Ascending aorta (tissue), 2 donors: ENCODE measurements around the gene EBF3. TPM values are rescaled to one million over a fixed set of nuclear protein-coding genes. Genes with fewer than 3 reads are reported as not detected.

Experiments
- DNase-seq, 2 donors: peaks; one replicate each; pipeline ENCODE4 v3.0.0-alpha.2; 2019; ENCODE audit warnings: low spot score in 2 of 2
- H3K27ac ChIP-seq, 2 donors: fragments of 200-600 bp; sonication (generic); one replicate each; pipeline ENCODE4 v1.5.1; 2016 to 2017; ENCODE audit warnings: mild to moderate bottlenecking in 1 of 2
- H3K27me3 ChIP-seq: fragments of 200-600 bp; sonication (generic); one replicate; pipeline ENCODE4 v1.5.1; 2017
- H3K36me3 ChIP-seq, 2 donors: fragments of 200-600 bp; sonication (generic); one replicate each; pipeline ENCODE4 v1.5.1; 2016
- H3K4me1 ChIP-seq, 2 donors: fragments of 200-600 bp; sonication (generic); one replicate each; pipeline ENCODE4 v1.5.1; 2016 to 2017; ENCODE audit warnings: mild to moderate bottlenecking in 1 of 2
- H3K4me3 ChIP-seq, 2 donors: fragments of 200-600 bp; sonication (generic); one replicate each; pipeline ENCODE4 v1.5.1; 2016 to 2017; ENCODE audit warnings: mild to moderate bottlenecking in 1 of 2
- H3K9me3 ChIP-seq, 2 donors: fragments of 200-600 bp; sonication (generic); one replicate each; pipeline ENCODE4 v1.5.1; 2016
- intact Hi-C: fragments of 100-400 bp; cut with DNase I; formaldehyde crosslinking; loops from one replicate; pipeline ENCODE4 v1.15.1; 2023
- total RNA-seq: library from RNA; depleted of rRNA; stranded (reverse); fragments of >200 nt; gene quantifications from one replicate; pipeline ENCODE4 v1.1.0, GENCODE V29; 2016
- TF ChIP-seq, protein P1 (sequence below), 3 experiments: fragments of 200-600 bp in 2 of 3; fragments of 450-650 bp in 1 of 3; sonication (generic) in 2 of 3; IDR thresholded peaks; one replicate each; pipeline ENCODE4 v1.5.1; 2016 to 2019; ENCODE audit warnings: antibody characterized with exemption in 3 of 3, mild to moderate bottlenecking in 1 of 3, moderate library complexity in 1 of 3

EBF3 gene
- total RNA-seq, 1 donor from 2014 or later: 20.2 TPM

DNA sequence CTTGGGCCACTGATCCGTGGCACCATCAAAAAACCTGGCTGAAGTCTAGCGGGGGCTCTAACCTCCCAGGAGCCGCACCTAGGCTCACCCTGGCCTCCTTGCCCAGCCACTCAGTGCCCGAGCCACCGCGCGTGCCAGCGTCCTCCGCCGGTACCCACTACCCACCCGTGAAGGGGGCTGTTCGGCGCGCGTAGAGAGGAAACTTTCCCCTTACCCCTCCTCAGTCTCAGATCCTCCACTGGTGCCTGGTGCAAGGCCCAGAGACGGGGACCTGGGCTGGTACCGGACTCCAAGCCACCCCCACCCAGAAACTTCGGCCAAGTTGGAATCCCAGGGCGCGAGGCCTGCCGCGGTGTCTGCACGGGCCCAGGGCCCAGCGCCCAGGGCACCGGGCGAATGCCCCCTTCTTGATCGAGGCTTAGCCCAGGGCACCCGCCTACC lies 3.5 kb upstream of the EBF3 start:
- Histone ChIP-seq H3K27ac (no peak overlapping the region), H3K4me3 (no peak overlapping the region), H3K27me3 (peaks cover 56% of the 10 kb centered on the region), H3K4me1 (peaks cover 16 to 26% of the 10 kb centered on the region in 2 donors), H3K36me3 (no peaks in the 10 kb centered on the region), H3K9me3 (no peaks in the 10 kb centered on the region)
- no peak for DNase-seq
- intact Hi-C loops: no loop called here
- TF ChIP-seq, protein P1, sequence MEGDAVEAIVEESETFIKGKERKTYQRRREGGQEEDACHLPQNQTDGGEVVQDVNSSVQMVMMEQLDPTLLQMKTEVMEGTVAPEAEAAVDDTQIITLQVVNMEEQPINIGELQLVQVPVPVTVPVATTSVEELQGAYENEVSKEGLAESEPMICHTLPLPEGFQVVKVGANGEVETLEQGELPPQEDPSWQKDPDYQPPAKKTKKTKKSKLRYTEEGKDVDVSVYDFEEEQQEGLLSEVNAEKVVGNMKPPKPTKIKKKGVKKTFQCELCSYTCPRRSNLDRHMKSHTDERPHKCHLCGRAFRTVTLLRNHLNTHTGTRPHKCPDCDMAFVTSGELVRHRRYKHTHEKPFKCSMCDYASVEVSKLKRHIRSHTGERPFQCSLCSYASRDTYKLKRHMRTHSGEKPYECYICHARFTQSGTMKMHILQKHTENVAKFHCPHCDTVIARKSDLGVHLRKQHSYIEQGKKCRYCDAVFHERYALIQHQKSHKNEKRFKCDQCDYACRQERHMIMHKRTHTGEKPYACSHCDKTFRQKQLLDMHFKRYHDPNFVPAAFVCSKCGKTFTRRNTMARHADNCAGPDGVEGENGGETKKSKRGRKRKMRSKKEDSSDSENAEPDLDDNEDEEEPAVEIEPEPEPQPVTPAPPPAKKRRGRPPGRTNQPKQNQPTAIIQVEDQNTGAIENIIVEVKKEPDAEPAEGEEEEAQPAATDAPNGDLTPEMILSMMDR (IDR thresholded peaks at IDR 0.05): no peak

DNA sequence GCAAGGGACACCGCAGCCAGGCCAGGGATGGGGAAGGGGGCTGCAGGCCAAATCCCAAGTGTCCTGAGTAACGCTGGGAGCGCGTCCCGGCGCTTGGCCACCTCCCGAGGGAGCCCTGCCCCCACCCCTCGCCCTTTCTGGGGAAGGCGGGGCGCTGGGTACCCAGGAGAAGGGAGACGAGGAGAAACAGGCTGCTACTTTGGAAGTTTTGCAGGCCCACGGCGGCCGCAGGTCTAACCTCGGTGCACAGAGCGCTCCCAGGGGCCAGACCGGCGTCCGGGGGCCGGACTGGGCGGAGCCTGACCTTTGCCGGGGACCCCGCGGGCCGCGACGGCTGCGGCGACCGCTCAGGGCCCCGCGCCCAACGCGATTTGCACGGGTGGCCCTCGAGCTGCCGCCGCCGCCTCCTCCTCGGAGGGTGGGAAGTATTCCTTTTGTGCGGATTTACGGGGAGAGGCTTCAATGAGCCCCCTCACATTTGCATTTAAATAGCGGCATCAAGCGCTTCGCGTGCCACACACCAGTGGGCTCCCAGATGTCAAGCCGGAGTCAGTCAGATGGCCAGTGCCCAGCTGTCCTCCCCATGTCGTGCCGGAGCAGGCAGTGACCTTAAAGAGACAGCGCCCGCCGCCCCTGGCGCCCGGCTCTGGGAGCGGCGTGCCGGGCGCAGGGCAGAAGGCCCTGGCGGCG lies 3.0 kb upstream of the EBF3 start:
- no peaks in the 10 kb centered on the region for H3K9me3 ChIP-seq
- no peaks in the 10 kb centered on the region for H3K36me3 ChIP-seq
- TF ChIP-seq, protein P1 (IDR thresholded peaks at IDR 0.05): no peak
- peaks cover 13 to 21% of the 10 kb centered on the region in 2 donors for H3K4me1 ChIP-seq
- H3K4me3 ChIP-seq: no peak overlapping the region
- intact Hi-C loops: no loop called here
- peaks cover 52% of the 10 kb centered on the region for H3K27me3 ChIP-seq
- H3K27ac ChIP-seq: no peak overlapping the region
- DNase-seq: no peak

DNA sequence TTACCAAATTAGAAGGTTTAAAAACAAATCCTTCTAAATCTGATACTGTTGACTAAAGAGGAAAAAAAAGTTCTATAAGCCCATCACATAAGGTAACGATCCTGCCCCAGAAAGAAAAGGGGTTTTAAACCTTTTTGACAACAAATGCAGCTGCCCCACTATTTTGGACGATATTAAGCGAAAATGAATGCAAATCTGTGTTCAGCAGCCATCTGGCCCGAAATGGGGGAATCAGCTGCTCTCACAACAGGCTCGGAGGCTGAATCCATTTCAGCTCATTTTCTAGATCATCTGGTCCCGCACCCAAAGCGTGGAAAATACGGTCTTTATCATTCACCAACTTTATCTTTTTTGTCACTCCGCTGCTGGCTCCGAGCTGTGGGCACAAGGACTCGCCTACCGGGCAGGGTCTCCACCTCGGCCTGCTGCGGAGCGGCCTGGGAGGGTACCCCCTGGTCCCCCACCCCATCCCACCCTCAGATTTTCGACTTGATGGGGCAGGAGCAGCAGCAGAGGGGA lies 2.4 kb upstream of the EBF3 start:
- DNase-seq: no peak

DNA sequence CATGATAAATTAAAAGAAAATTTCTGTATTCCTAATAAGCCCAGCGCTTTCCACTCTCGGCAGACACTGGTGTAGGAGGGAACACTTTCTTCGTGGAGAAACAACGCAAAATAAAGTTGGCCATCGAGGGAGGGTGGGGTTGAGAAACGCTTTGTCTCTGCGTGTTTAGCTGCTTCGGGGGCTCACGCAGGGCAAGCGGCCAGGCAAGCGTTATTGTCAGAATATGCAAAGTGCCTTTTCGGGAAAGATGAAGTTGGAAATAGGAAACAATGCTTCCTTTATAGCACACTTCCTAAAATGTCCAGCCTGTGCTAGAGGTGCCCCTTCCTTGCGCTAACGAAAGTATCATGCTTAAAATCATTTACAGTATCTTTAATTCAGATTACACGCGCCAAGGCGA lies 1.9 kb upstream of the EBF3 start:
- intact Hi-C loops: loop anchor here (2.0 kb wide), 1 partner anchor 145 kb away; the partner anchor contains the start of gene C10orf143
- no peaks in the 10 kb centered on the region for H3K9me3 ChIP-seq
- peaks cover 10 to 17% of the 10 kb centered on the region in 2 donors for H3K4me1 ChIP-seq
- no peak for DNase-seq
- H3K27ac ChIP-seq: no peak overlapping the region
- peaks cover 48% of the 10 kb centered on the region for H3K27me3 ChIP-seq
- TF ChIP-seq, protein P1 (IDR thresholded peaks at IDR 0.05): no peak
- H3K4me3 ChIP-seq: no peak overlapping the region
- H3K36me3 ChIP-seq: no peaks in the 10 kb centered on the region

More for the DNA sequence above, 2.4 kb upstream of the EBF3 start:
- intact Hi-C loops: no loop called here
- no peak overlapping the region for H3K27ac ChIP-seq
- no peaks in the 10 kb centered on the region for H3K36me3 ChIP-seq
- TF ChIP-seq, protein P1 (IDR thresholded peaks at IDR 0.05): no peak
- H3K9me3 ChIP-seq: no peaks in the 10 kb centered on the region
- no peak overlapping the region for H3K4me3 ChIP-seq
- peaks cover 13 to 20% of the 10 kb centered on the region in 2 donors for H3K4me1 ChIP-seq
- peaks cover 52% of the 10 kb centered on the region for H3K27me3 ChIP-seq

DNA sequence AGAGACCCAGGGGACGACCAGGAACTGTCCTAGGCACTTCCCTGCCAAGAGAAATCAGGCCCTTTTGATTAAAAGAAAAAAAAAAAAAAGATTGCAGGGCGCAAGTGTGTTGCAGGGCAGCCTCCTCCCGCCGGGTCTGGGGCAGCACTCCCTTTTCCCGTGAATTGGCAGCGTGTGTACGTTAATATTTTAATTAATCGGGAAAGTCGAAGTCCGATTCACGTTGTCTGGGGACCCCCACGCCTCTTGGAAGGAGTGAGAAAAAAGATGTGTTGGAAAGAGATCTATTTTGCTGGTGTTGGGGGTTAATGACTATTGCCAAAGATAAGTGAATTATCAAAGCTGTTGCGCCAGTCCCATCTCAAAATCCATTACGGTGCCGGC lies 1.3 kb upstream of the EBF3 start:
- Histone ChIP-seq H3K9me3 (no peaks in the 10 kb centered on the region), H3K4me1 (peaks cover 10 to 12% of the 10 kb centered on the region in 2 donors), H3K27ac (no peak overlapping the region), H3K36me3 (no peaks in the 10 kb centered on the region), H3K27me3 (peaks cover 48% of the 10 kb centered on the region), H3K4me3 (peak overlapping the region in 1 of 2 donors; percentile 84)
- TF ChIP-seq, protein P1 (IDR thresholded peaks at IDR 0.05): no peak
- no peak for DNase-seq
- intact Hi-C loops: loop anchor here (2.0 kb wide), 1 partner anchor 145 kb away; the partner anchor contains the start of gene C10orf143
